CD4-positive, alpha-beta T cell treated with Interleukin-4 for 4 hours (primary cell): ENCODE data around the gene PEAK1.

Experiments
- DNase-seq: peaks from one replicate; pipeline ENCODE4 v3.0.0-alpha.2; 2020

The PEAK1 gene

DNA sequence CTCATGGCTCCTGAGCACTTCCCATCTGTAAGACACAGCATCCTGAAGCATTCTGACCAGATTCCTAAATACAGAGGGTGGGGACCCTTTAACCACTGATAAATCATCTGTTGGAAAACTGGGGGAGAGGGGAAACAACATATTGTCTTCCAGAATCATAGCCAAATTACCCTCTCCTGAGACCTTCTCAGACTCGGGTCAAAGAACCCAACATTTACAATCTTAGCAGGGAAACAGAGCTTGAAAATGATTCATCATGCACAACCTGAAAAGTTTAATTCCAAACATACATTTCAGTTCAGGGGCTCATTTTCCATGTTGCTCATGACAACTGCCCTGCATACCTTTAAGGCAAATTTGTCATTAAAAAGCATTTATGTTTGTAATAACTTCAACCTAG, 300.5 kb downstream of the PEAK1 start:
- no peak for DNase-seq

- DNase-seq: peak; percentile 49
These were observed 301.0 kb downstream of the PEAK1 start for GRCh38 chr15:77118882-77119321.

- no peak for DNase-seq
These were observed 304.7 kb downstream of the PEAK1 start for GRCh38 chr15:77115179-77115578.

GRCh38 chr15:77112838-77113504, 306.9 kb downstream of the PEAK1 start:
- DNase-seq: no peak

DNA sequence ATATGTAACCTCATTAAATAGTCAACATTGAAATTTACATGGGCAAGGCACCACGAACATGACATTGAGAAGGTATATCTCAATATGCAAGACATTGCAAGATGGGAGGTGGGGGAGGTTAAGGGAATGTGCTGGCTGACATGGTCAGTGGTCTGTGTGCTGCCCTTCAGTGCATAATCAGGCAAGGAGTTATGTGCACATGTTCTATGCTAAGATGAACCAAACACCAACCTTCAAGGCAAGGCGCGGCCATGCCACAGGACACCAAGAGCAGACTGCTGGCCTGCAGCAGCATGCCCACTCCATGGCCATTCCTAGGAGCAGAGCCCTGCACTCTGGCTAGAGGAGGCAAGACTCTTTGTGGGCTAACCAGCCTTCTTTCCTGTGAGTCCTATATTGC, 308.1 kb downstream of the PEAK1 start:
- DNase-seq: no peak

DNA sequence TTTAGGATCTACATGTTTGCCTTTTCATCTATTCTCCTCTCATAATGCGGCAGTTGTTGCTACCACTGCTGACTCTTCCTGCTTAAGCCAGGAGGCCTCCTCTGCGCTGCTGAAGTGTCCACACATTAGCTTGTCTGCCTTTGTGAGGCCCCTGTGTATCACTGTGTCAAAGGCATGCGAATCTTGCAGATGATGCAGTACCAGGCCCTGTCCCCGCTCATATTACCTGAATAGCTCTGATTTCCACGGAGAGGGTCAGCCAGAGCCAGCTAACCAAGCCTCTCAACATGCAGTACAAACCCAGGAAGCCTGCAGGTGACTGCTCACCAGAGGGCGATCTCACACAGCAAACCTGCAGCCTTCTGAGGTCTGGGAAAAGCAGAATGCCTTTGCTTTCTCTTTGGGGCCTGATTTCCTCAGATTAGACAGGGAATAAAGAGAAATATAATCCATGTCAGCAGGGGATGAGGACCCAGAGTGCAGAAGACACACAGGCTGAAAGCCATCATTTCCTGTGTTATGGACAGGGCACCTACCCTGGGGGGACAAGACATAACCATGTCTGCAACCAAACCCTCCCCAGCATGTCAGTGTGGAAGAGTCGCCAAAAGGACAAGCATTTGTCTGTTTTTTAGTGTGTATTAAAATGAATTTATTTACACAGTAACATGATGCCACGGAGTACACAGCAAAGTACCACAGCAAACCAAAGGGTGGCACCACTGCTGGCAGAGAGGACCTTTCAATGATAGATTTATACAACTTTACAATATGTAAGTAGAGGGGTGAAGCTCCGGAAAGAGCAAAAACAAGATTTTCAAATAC, 312.2 kb downstream of the PEAK1 start:
- DNase-seq: peak; percentile 8

- DNase-seq: no peak
These were observed 312.8 kb downstream of the PEAK1 start for GRCh38 chr15:77107068-77107467.

GRCh38 chr15:77104155-77104554, 315.7 kb downstream of the PEAK1 start:
- no peak for DNase-seq

GRCh38 chr15:77099741-77100463, 320.0 kb downstream of the PEAK1 start:
- DNase-seq: no peak

DNA sequence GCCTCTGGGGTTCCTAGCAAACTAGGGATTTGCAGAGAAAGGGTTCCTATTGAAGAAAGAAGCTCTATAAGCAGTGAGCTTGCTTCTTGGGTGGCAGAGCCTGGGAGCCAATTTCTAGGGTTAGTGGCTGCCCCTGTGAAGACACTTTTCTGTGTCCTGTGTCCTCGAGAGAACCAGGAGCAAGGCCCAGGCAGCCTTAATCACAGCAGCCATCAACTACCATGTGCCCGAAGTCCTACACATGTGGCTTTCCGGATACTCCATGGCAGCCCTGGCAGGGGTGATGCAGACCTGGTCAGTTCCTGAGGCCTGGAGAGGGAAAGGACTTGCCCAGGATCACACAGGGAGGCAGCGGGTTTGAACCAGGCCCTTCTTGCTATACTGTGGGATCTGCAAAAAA, 321.3 kb downstream of the PEAK1 start:
- no peak for DNase-seq

GRCh38 chr15:77097921-77098320, 322.0 kb downstream of the PEAK1 start:
- no peak for DNase-seq

GRCh38 chr15:77097248-77097721, 322.6 kb downstream of the PEAK1 start:
- no peak for DNase-seq

GRCh38 chr15:77096541-77096940, 323.4 kb downstream of the PEAK1 start:
- no peak for DNase-seq

GRCh38 chr15:77096138-77096537, 323.8 kb downstream of the PEAK1 start:
- DNase-seq: no peak

GRCh38 chr15:77094397-77095030, 325.4 kb downstream of the PEAK1 start:
- DNase-seq: no peak

DNA sequence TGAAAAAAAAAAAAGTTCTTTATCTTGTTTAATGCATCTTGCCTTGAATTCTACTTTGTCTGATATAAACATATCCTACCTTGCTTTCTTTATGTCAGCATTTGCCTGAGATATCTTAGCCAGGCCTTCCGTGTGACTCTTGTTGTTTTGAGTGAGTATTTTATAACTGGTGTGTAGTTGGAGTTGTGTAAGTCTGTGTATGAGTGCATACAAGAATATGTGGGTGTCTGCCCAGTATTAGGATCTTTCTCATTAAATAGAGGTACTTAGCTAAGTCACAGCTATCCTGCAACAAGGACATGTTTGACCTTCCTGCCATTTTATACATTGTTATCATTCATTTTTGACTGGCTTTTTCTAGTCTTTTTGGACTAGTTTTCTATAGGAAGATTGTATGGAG, 326.5 kb downstream of the PEAK1 start:
- DNase-seq: no peak

DNA sequence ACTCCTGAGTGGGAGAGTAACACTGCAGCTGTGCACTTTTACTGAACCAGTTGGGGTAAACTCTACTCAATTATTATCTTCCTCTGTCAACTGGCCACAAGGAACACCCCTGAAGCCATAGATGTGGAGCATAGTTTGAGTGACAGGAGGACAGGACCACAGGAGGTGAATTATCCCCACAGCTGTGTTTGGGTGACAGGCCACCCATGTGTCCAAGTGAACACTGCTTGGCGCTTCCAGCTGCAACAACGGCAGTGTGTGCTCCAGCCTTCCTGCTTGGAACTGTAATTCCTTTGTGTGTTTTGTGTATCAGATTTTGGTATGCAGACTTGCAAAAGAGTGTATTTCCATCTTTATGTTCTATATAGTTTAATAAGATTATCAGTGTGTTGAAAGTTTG, 328.8 kb downstream of the PEAK1 start:
- no peak for DNase-seq

- no peak for DNase-seq
These were observed 332.7 kb downstream of the PEAK1 start for GRCh38 chr15:77087213-77087612.

DNA sequence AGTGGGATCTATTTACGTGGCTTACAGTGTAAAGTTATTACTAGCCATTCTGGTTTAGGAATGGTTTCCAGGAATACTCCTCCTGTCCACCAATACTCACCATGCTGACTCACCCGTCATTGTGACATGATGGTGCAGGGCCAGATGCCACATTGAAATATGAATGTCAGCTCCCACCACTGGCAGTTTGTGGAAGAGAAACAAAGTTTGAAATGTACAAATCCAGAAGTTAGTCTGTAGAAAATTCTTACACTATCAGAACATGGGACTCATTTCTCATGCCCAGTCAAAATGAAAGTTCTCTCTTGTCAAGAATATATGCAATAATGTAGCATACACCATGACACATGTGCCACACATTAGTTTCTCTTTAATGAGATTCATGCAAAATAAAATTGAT, 334.6 kb downstream of the PEAK1 start:
- no peak for DNase-seq

DNA sequence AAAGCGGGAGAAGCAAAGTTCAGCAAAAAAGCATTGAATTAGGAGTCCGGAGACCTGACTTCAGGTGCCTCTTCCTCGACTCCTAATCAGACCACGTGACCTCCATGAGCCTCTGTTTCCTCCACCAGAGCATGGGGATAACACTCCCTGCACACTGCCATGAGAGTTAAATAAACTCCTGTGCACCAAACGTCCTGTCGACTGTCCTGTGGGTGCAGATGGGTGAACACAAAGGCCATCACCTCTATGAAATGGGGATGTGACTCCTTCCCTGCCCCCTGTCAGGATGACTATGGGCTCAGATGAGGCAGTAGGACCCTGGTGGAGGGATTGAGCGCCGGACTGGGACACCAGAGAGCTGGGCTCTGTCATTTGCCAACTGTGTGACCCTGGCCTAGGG, 335.5 kb downstream of the PEAK1 start:
- DNase-seq: no peak

DNA sequence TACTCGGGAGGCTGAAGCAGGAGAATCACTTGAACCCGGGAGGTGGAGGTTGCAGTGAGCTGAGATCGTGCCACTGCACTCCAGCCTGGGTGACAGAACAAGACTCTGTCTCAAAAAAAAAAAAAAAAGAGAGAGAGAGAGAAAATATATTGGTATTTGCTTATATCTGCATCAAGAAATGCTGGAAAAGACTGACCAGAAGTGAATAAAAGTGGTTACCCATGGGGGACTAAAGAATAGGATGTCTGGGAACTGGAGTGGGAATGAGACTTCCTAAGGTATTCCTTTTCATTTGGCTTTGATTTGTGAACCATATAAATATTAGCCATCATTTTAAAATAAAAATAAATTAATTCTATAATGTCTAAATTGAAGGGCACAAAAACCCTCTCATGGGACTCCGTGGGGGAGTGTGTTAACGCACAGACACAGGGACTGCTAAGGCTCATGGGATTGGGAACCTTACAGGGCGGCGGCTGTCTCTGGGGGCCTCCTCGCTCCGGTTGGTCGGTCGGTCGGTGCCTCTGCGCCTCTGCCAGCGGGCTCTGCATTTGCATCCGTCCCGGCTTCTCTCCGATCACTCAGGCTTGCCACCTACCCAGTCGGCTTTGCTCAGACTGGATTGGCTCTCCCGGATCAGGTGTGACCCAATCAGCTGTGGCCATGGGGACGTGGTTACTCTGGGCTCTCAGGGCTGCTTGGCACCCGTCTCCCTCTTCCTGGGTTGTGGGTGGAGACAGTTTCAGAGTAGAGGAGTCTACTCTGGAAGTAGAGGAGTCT, 336.3 kb downstream of the PEAK1 start:
- DNase-seq: peak; percentile 55

- DNase-seq: no peak
These were observed 337.9 kb downstream of the PEAK1 start for GRCh38 chr15:77081971-77082370.
